GM19438 (cell line): Measurements from ENCODE around the gene ELAVL3.
"Not testable (repeated sequence)": the region's sequence is repeated elsewhere in the genome, so short reads cannot be mapped to it uniquely, and the experiment has no call there.

Experiments
- ATAC-seq: cut with Tn5 transposase; IDR thresholded peaks from one replicate; pipeline ENCODE4 v1.9.1; 2021; ENCODE audit warnings: low read depth; ENCODE audit not compliant: unreplicated experiment

ELAVL3 gene

DNA sequence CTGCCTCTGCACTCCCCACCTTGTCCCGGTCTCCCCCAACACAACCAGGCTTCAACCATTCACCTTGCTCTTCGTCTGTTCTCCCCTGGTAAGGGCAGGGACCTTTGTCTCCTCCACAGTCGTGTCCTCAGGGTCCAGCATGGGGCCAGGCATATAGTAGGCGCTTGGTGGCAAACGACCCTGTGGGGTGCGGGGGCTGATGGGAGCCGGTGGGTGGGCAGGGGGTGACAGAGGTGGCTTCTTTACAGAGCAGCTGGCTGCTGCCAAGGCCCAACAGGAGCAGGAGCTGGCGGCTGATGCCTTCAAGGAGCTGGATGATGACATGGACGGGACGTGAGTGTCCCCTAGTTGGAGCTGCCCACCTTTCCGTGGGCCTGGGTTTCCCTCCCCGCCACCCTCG, 35.7 kb downstream of the ELAVL3 start:
- ATAC-seq, result no peak

- ATAC-seq, result no peak
Observed at GRCh38 chr19:11444059-11444458, 36.8 kb downstream of the ELAVL3 start.

DNA sequence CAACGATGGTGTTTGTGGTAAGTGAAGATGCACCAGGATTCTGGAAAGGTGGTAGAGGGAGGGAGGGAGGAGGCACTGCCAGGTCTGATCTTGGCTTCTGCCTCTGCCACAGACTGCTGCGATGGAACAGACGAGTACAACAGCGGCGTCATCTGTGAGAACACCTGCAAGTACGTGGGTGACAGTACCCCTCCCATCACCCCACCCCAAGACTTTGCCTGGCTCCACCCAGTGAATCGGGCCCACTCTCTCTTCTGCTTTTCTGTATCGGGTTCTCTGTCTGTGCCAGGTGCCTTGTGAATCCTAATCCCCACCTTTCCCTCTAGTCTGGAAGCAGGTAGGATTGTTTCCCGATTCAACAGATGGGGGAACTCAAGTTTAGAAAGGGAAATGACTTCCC, 42.9 kb downstream of the ELAVL3 start:
- no peak for ATAC-seq

GRCh38 chr19:11435833-11436313, 45.0 kb downstream of the ELAVL3 start:
- ATAC-seq, result no peak

GRCh38 chr19:11435057-11435832, 45.6 kb downstream of the ELAVL3 start, which contains the start of the genes ODAD3 and PRKCSH:
ODAD3 (minus strand) TSS chr19:11435121; CDS start chr19:11435016, 105 bp downstream.
PRKCSH (plus strand) TSS chr19:11435635; CDS start chr19:11436118, 483 bp downstream.
- peak; percentile 85 for ATAC-seq

DNA sequence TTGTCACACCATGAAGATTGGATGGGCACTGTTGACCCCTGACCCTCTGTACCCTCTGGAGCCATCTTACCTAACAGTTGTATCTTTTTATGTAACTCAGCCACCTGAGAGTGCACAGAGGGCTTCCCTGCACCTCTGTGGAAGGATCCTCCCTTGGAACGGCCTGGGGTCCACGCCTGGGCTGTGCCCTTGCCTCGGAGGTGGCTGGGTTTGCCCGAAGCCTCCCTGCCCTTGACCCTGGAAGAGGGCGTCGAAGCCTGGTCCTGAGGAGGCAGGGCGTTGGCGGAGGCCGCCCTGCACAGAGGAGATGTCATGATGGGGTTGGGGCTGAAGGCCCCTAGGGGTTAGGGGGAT, 46.2 kb downstream of the ELAVL3 start:
- ATAC-seq, result peak; percentile 23

DNA sequence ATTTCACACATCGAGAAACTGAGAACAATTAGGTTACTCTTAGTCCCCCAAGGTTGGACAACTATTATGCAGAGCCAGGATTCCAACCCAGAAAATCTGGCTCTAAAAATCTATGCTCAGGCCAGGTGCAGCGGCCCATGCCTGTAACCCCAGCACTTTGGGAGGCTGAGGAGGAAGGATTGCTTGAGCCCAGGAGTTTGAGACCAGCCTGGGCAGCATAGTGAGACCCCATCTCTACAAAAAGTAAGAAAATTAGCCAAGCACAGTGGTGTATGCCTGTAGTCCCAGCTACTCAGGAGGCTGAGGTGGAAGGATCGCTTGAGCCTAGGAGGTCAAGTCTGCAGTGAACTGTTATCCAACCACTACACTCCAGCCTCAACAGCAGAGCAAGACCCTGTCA, 47.3 kb downstream of the ELAVL3 start:
- ATAC-seq, result not testable (repeated sequence)

DNA sequence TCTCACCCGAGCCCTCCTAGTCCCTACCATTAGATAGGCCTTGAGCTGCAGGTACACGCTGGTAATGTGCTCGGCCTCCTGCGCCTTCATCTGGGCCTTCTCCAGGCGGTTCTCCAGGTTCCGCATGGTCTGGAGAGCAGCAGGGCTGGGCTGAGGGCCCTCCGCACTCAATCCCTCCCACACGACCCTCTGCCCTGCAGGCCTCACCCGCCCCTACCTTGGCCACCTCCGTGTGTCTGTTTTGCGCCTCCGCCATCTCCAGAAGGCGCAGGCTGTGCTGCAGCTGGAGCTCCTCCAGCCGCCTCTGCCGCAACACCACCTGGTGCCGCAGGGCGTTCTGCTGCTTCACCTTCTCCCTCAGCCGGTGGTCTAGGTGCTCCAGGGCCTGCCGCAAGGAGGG, 54.2 kb downstream of the ELAVL3 start:
- ATAC-seq, result no peak

DNA sequence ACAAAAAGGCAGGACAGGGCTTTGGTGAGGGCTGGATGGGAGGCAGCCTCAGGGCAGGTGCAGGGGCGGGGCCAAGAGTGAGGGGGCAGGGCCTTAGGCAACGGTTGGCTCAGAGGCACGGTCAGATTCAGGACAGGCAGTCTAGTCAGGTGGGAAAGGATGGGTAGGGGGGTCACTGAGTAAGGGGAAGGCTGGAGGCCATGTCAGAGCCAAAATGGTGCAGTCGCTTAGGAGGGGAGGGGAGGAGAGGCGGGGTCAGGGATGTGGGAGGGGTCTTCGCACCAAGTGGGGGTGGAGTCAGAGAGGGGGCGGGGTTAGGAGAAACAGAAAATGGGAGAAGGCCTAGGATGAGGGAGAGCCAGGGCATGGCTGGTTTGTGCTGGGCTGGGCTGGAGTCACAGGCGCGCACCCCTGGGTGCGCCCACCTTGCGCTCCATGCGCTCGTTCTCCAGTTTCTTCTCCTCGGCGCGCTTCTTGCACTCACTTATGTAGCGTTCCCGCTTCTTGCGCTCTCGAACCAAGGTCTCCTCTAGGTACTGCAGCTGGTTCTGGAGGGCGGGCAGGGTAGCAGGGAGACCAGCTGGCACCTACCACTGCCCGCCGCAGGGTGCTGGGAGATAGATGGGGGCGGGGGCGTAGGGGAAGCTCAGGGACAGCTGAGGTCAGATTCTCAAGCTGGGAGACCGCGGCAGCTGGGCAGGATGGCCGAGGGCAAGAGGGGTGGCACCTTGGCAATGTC, 55.0 kb downstream of the ELAVL3 start:
- ATAC-seq, result no peak

- no peak for ATAC-seq
Observed at GRCh38 chr19:11423791-11424181, 57.1 kb downstream of the ELAVL3 start.

GRCh38 chr19:11423164-11423790, 57.6 kb downstream of the ELAVL3 start:
- ATAC-seq, result no peak

- peak; percentile 71 for ATAC-seq
Observed at GRCh38 chr19:11422163-11423065, 58.4 kb downstream of the ELAVL3 start.

DNA sequence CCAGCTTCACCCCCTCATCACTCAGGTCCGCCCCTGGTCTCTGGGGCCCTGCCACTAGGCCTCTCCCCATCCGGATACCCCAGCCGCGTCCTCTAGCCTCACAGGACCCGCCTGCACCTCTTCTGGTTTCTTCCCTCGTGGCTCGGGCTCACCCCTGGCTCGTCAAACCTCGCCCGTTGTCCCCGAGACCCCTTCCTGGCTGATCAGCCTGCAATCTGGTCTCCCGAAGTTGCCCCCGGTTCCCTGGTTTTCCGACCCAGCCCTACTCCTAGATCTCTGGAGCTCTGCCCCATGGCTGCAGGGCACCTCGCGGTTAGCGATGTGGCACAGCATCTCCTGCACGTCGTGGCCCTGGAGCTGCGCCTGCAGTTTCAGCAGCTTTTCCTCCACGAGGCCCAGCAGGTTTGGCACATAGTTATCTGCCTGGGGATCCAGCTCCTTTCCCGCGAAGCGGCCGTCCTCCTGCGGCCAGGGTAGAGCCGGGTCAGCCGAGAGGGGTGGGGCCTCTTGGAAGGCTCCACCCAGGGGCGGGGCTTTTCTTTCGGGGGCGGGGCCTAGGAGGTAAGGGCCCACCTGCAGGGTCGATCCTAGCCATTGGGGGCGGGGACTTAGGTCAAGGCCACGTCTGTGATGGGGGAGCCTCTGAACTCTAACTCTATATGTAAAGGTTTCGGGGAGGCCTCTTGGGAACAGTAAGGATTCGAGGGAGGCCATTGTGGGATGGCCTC, 59.3 kb downstream of the ELAVL3 start:
- ATAC-seq, result peak; percentile 54

- ATAC-seq, result no peak
Observed at GRCh38 chr19:11420429-11421370, 60.1 kb downstream of the ELAVL3 start.

- ATAC-seq, result no peak
Observed at GRCh38 chr19:11418549-11419506, 62.0 kb downstream of the ELAVL3 start, which contains the start of gene RGL3. RGL3 (minus strand) TSS chr19:11419314; CDS start chr19:11419278, 36 bp downstream.

- no peak for ATAC-seq
Observed at GRCh38 chr19:11418094-11418548, 62.7 kb downstream of the ELAVL3 start.
